Activated CD8-positive, alpha-beta memory T cell treated with anti-CD3 and anti-CD28 coated beads for 24 hours (primary cell): ENCODE data around the gene TNS1.

Experiments used
- DNase-seq: peaks from one replicate; pipeline ENCODE4 v3.0.0-alpha.2; 2020

Gene TNS1

GRCh38 chr2:217858519-217859491, 144.0 kb downstream of the TNS1 start:
- DNase-seq: no peak

- no peak for DNase-seq
Observed at GRCh38 chr2:217857624-217858506, 144.9 kb downstream of the TNS1 start.

GRCh38 chr2:217856871-217857270, 145.9 kb downstream of the TNS1 start:
- no peak for DNase-seq

GRCh38 chr2:217856159-217856558, 146.6 kb downstream of the TNS1 start:
- no peak for DNase-seq

GRCh38 chr2:217854684-217855420, 147.9 kb downstream of the TNS1 start:
- no peak for DNase-seq

- no peak for DNase-seq
Observed at GRCh38 chr2:217853961-217854360, 148.8 kb downstream of the TNS1 start.

GRCh38 chr2:217853301-217853881, 149.4 kb downstream of the TNS1 start:
- DNase-seq: no peak

GRCh38 chr2:217852555-217853211, 150.1 kb downstream of the TNS1 start:
- DNase-seq: no peak

- no peak for DNase-seq
Observed at GRCh38 chr2:217851191-217852020, 151.4 kb downstream of the TNS1 start.

- no peak for DNase-seq
Observed at GRCh38 chr2:217849154-217849975, 153.4 kb downstream of the TNS1 start.

GRCh38 chr2:217848351-217848957, 154.3 kb downstream of the TNS1 start:
- no peak for DNase-seq

GRCh38 chr2:217847552-217848350, 155.0 kb downstream of the TNS1 start:
- no peak for DNase-seq

- no peak for DNase-seq
Observed at GRCh38 chr2:217847115-217847514, 155.7 kb downstream of the TNS1 start.

- DNase-seq: no peak
Observed at GRCh38 chr2:217846321-217846743, 156.5 kb downstream of the TNS1 start.

GRCh38 chr2:217845301-217845700, 157.5 kb downstream of the TNS1 start:
- no peak for DNase-seq

GRCh38 chr2:217844696-217845095, 158.1 kb downstream of the TNS1 start:
- DNase-seq: no peak

- DNase-seq: no peak
Observed at GRCh38 chr2:217843324-217843723, 159.5 kb downstream of the TNS1 start.

- DNase-seq: no peak
Observed at GRCh38 chr2:217842017-217842416, 160.8 kb downstream of the TNS1 start.

GRCh38 chr2:217840522-217840921, 162.3 kb downstream of the TNS1 start:
- DNase-seq: no peak
